HG03135 (cell line): ENCODE data around the gene TIMM23.
"Not testable (repeated sequence)": the region's sequence is repeated elsewhere in the genome, so short reads cannot be mapped to it uniquely, and the experiment has no call there.

Source experiments
- ATAC-seq: cut with Tn5 transposase; IDR thresholded peaks from one replicate; pipeline ENCODE4 v1.9.1; 2021; ENCODE audit warnings: mild to moderate bottlenecking, moderate library complexity; ENCODE audit not compliant: unreplicated experiment

Gene TIMM23

GRCh38 chr10:46020344-46020657 is 48.0 kb downstream of the TIMM23 start:
- ATAC-seq = no peak

- ATAC-seq = peak; percentile 91
These were observed 50.9 kb downstream of the TIMM23 start for GRCh38 chr10:46022978-46023702.

GRCh38 chr10:46024948-46025347 is 52.7 kb downstream of the TIMM23 start:
- no peak for ATAC-seq

- ATAC-seq = no peak
These were observed 53.1 kb downstream of the TIMM23 start for GRCh38 chr10:46025406-46025805.

GRCh38 chr10:46026106-46026505 is 53.8 kb downstream of the TIMM23 start:
- no peak for ATAC-seq

- ATAC-seq = peak; percentile 35
These were observed 56.5 kb downstream of the TIMM23 start for GRCh38 chr10:46028584-46029460.

- no peak for ATAC-seq
These were observed 57.3 kb downstream of the TIMM23 start for GRCh38 chr10:46029461-46030030.

- ATAC-seq = peak; percentile 96
These were observed 58.0 kb downstream of the TIMM23 start, which contains the start of gene NCOA4 for GRCh38 chr10:46030091-46030937. NCOA4 (minus strand) TSS chr10:46030623; CDS start chr10:46016680, 13,943 bp downstream.

GRCh38 chr10:46031648-46032532 is 59.6 kb downstream of the TIMM23 start:
- no peak for ATAC-seq

- ATAC-seq = no peak
These were observed 61.3 kb downstream of the TIMM23 start for GRCh38 chr10:46033602-46034011.

GRCh38 chr10:46035923-46036849 is 63.9 kb downstream of the TIMM23 start:
- no peak for ATAC-seq

GRCh38 chr10:46037107-46037825 is 65.0 kb downstream of the TIMM23 start:
- no peak for ATAC-seq

- no peak for ATAC-seq
These were observed 67.7 kb downstream of the TIMM23 start for GRCh38 chr10:46040004-46040403.

- no peak for ATAC-seq
These were observed 70.2 kb downstream of the TIMM23 start for GRCh38 chr10:46042527-46042926.

- no peak for ATAC-seq
These were observed 74.0 kb downstream of the TIMM23 start, which contains the start of gene MSMB for GRCh38 chr10:46046261-46046660. MSMB (minus strand) TSS chr10:46046269; CDS start chr10:46046237, 32 bp downstream.

- no peak for ATAC-seq
These were observed 75.9 kb downstream of the TIMM23 start for GRCh38 chr10:46048152-46048551.

GRCh38 chr10:46049497-46049831 is 77.2 kb downstream of the TIMM23 start:
- not testable (repeated sequence) for ATAC-seq
